H1 (cell line): Measurements from ENCODE around the gene RERE. TPM values are rescaled to one million over a fixed set of nuclear protein-coding genes. Genes with fewer than 3 reads are reported as not detected.

ENCODE experiments used
- CTCF ChIA-PET: fragments of 300-600 bp; sonication (Branson Sonifier 250); formaldehyde crosslinking; loops from one replicate; lab custom pipeline; 2021; ENCODE audit not compliant: partially characterized antibody; lab: Charles Lee
- POLR2A ChIA-PET: fragments of 300-600 bp; sonication (Branson Sonifier 250); formaldehyde crosslinking; loops from one replicate; lab custom pipeline; 2021; ENCODE audit warnings: inconsistent platforms; ENCODE audit not compliant: partially characterized antibody; lab: Charles Lee
- DNase-seq, 2 experiments: peaks; one replicate each; pipeline versions ENCODE4 v3.0.0 to v3.0.0-alpha.2; 2010 to 2022; ENCODE audit warnings: low spot score in 2 of 2, low read depth in 1 of 2, mixed read lengths in 1 of 2
- FAIRE-seq: peaks from 2 replicates; lab custom pipeline; 2011; peaks lifted over from hg19 to GRCh38; lab: Jason Lieb, UNC
- H2AFZ ChIP-seq: 2 replicates; pipeline ENCODE4 v1.8.1; 2012; ENCODE audit warnings: low read length, inconsistent platforms
- H2AK5ac ChIP-seq: 2 replicates; pipeline ENCODE4 v1.6.1; 2013; ENCODE audit warnings: low read depth, low read length
- H2BK120ac ChIP-seq: replicated peaks from 2 replicates; pipeline ENCODE3; 2013; ENCODE audit warnings: low read depth, low read length, inconsistent platforms
- H2BK12ac ChIP-seq: 2 replicates; pipeline ENCODE4 v1.6.1; 2013; ENCODE audit warnings: low read depth, low read length
- H2BK15ac ChIP-seq: 2 replicates; pipeline ENCODE4 v1.6.1; 2013; ENCODE audit warnings: low read length
- H2BK20ac ChIP-seq: 2 replicates; pipeline ENCODE4 v1.6.1; 2013; ENCODE audit warnings: low read length
- H2BK5ac ChIP-seq: 2 replicates; pipeline ENCODE4 v1.6.1; 2013; ENCODE audit warnings: low read depth, low read length
- H3K14ac ChIP-seq: 2 replicates; pipeline ENCODE4 v1.6.1; 2013; ENCODE audit warnings: inconsistent platforms; ENCODE audit not compliant: insufficient read length
- H3K18ac ChIP-seq: 2 replicates; pipeline ENCODE4 v1.6.1; 2013; ENCODE audit warnings: low read length; ENCODE audit errors: extremely low read depth
- H3K23ac ChIP-seq: 2 replicates; pipeline ENCODE4 v1.6.1; 2013; ENCODE audit warnings: inconsistent platforms; ENCODE audit not compliant: insufficient read length
- H3K23me2 ChIP-seq: 2 replicates; pipeline ENCODE4 v1.6.1; 2013; ENCODE audit warnings: low read depth, low read length
- H3K27ac ChIP-seq: 2 replicates; pipeline ENCODE4 v1.6.1; 2011; ENCODE audit warnings: low read depth, low read length, inconsistent platforms
- H3K27me3 ChIP-seq, 4 experiments: replicated peaks in 1 of 4; 1 replicate in 1 of 4; 2 replicates in 3 of 4; pipeline versions ENCODE4 v1.6.1 to v1.8.1; 2011 to 2013; ENCODE audit warnings: low read length in 3 of 4, mild to moderate bottlenecking in 3 of 4, inconsistent platforms in 2 of 4, mixed read lengths in 2 of 4, moderate library complexity in 1 of 4; ENCODE audit not compliant: control insufficient read depth in 3 of 4, insufficient read depth in 3 of 4; ENCODE audit errors: extremely low read depth in 1 of 4
- H3K36me3 ChIP-seq, 4 experiments: 2 replicates each; pipeline versions ENCODE4 v1.6.1 to v1.8.1; 2011 to 2013; ENCODE audit warnings: mild to moderate bottlenecking in 4 of 4, low read length in 3 of 4, moderate library complexity in 2 of 4, control low read depth in 1 of 4, inconsistent platforms in 1 of 4; ENCODE audit not compliant: insufficient read depth in 4 of 4, control insufficient read depth in 2 of 4
- H3K4ac ChIP-seq: replicated peaks from 2 replicates; pipeline ENCODE3; 2013; ENCODE audit warnings: low read length, low read depth, mixed read lengths, inconsistent platforms; ENCODE audit not compliant: insufficient read length
- H3K4me1 ChIP-seq, 4 experiments: replicated peaks in 1 of 4; 1 replicate in 1 of 4; 2 replicates in 3 of 4; pipeline versions ENCODE4 v1.6.1 to v1.8.1; 2011 to 2013; ENCODE audit warnings: low read length in 3 of 4, inconsistent platforms in 2 of 4, mixed read lengths in 1 of 4; ENCODE audit not compliant: insufficient read depth in 4 of 4, control insufficient read depth in 3 of 4
- H3K4me2 ChIP-seq, 2 experiments: 2 replicates each; pipeline versions ENCODE4 v1.6.1 to v1.8.1; 2011 to 2013; ENCODE audit warnings: low read depth in 2 of 2, low read length in 2 of 2, control low read depth in 1 of 2, inconsistent platforms in 1 of 2, mild to moderate bottlenecking in 1 of 2; ENCODE audit not compliant: insufficient read depth in 1 of 2
- H3K4me3 ChIP-seq, 4 experiments: fragments of 200-600, 300-600 bp in 1 of 4; sonication (generic), shearing (Covaris generic), sonication (Bioruptor Twin) in 1 of 4; 2 replicates each; pipeline versions ENCODE4 v1.5.1 to v1.8.1; 2011 to 2016; ENCODE audit warnings: low read length in 4 of 4, low read depth in 3 of 4, control low read depth in 2 of 4, inconsistent platforms in 2 of 4, mild to moderate bottlenecking in 2 of 4, mixed read lengths in 1 of 4, moderate library complexity in 1 of 4; ENCODE audit not compliant: insufficient read depth in 2 of 4; ENCODE audit errors: extremely low read depth in 1 of 4
- H3K56ac ChIP-seq: replicated peaks from 2 replicates; pipeline ENCODE3; 2013; ENCODE audit warnings: low read depth, mild to moderate bottlenecking, mixed read lengths, low read length, inconsistent platforms; ENCODE audit not compliant: insufficient read length
- H3K79me1 ChIP-seq: 2 replicates; pipeline ENCODE4 v1.6.1; 2013; ENCODE audit warnings: low read depth, low read length, control low read depth
- H3K79me2 ChIP-seq, 2 experiments: 2 replicates each; pipeline versions ENCODE4 v1.6.1 to v1.8.1; 2012 to 2013; ENCODE audit warnings: low read length in 2 of 2, mild to moderate bottlenecking in 2 of 2, inconsistent platforms in 1 of 2; ENCODE audit not compliant: insufficient read depth in 2 of 2, control insufficient read depth in 1 of 2
- H3K9ac ChIP-seq, 4 experiments: replicated peaks in 1 of 4; 1 replicate in 1 of 4; 2 replicates in 3 of 4; pipeline versions ENCODE4 v1.6.1 to v1.8.1; 2011 to 2013; ENCODE audit warnings: low read depth in 3 of 4, low read length in 3 of 4, control low read depth in 2 of 4, mild to moderate bottlenecking in 2 of 4, moderate library complexity in 2 of 4, inconsistent platforms in 1 of 4; ENCODE audit errors: extremely low read depth in 1 of 4
- H3K9me3 ChIP-seq, 2 experiments: 2 replicates each; pipeline versions ENCODE4 v1.6.1 to v1.8.1; 2012 to 2013; ENCODE audit warnings: mild to moderate bottlenecking in 2 of 2, moderate library complexity in 2 of 2, control low read depth in 1 of 2, inconsistent platforms in 1 of 2, low read depth in 1 of 2, low read length in 1 of 2, mixed read lengths in 1 of 2; ENCODE audit not compliant: insufficient read depth in 2 of 2
- H4K20me1 ChIP-seq, 2 experiments: replicated peaks in 1 of 2; 2 replicates each; pipeline versions ENCODE3 to v1.8.1; 2011 to 2013; ENCODE audit warnings: inconsistent platforms in 2 of 2, low read length in 2 of 2, mild to moderate bottlenecking in 1 of 2; ENCODE audit not compliant: insufficient read depth in 2 of 2, control insufficient read depth in 1 of 2
- H4K5ac ChIP-seq: 2 replicates; pipeline ENCODE4 v1.6.1; 2013; ENCODE audit warnings: low read length, low read depth, mixed read lengths, inconsistent platforms; ENCODE audit not compliant: insufficient read length
- H4K8ac ChIP-seq: 2 replicates; pipeline ENCODE4 v1.8.0; 2013; ENCODE audit warnings: mild to moderate bottlenecking, moderate library complexity, low read length, inconsistent platforms; ENCODE audit not compliant: insufficient read depth; ENCODE audit errors: extremely low read depth
- H4K91ac ChIP-seq: replicated peaks from 2 replicates; pipeline ENCODE3; 2013; ENCODE audit warnings: low read length, mixed read lengths, inconsistent platforms; ENCODE audit not compliant: insufficient read length
- EP300 ChIP-seq, 2 experiments: IDR thresholded peaks; 1 replicate in 1 of 2; 2 replicates in 1 of 2; pipeline ENCODE4 v1.6.1; 2011 to 2012; ENCODE audit warnings: low read depth in 2 of 2, low read length in 2 of 2, mild to moderate bottlenecking in 2 of 2, borderline replicate concordance in 1 of 2, inconsistent platforms in 1 of 2, moderate library complexity in 1 of 2
- RBBP5 ChIP-seq: IDR thresholded peaks from 2 replicates; pipeline ENCODE4 v1.7.1; 2012; ENCODE audit warnings: low read depth, mild to moderate bottlenecking, inconsistent platforms, low read length, moderate library complexity, borderline replicate concordance
- TAF7 ChIP-seq: optimal IDR thresholded peaks from 2 replicates; pipeline ENCODE3; 2011; ENCODE audit warnings: low read depth, mild to moderate bottlenecking, inconsistent platforms, low read length, moderate library complexity, borderline replicate concordance
- TCF12 ChIP-seq: IDR thresholded peaks from 2 replicates; pipeline ENCODE4 v1.6.1; 2011; ENCODE audit warnings: low read depth, mild to moderate bottlenecking, low read length
- USF2 ChIP-seq: IDR thresholded peaks from 2 replicates; pipeline ENCODE4 v1.6.1; 2011; ENCODE audit warnings: low read length, improper control_type of control experiment
- ZNF274 ChIP-seq: IDR thresholded peaks from 2 replicates; pipeline ENCODE4 v1.7.0; 2012; ENCODE audit warnings: low read length, borderline replicate concordance; ENCODE audit errors: extremely low read depth
- WGBS, 2 experiments: shearing (Covaris generic) in 1 of 2; methylation state at CpG; one replicate each; pipeline versions ENCODE4 v1.1.6 to v1.1.7; 2013 to 2015; ENCODE audit warnings: low lambda C conversion rate in 2 of 2, mixed read lengths in 2 of 2, inconsistent platforms in 1 of 2, low coverage in 1 of 2, missing lambda C conversion rate in 1 of 2; ENCODE audit not compliant: insufficient replicate concordance in 2 of 2, insufficient coverage in 1 of 2, insufficient read length in 1 of 2; ENCODE audit errors: extremely low coverage in 1 of 2, missing lambda C conversion rate in 1 of 2; 5-methylcytosine and 5-hydroxymethylcytosine counted together
- polyA plus RNA-seq, 7 experiments: library from polyadenylated mRNA; depleted of rRNA in 3 of 7; stranded (reverse) in 5 of 7; unstranded in 2 of 7; fragments of >200 nt in 5 of 7; fragments of 200-250 nt in 2 of 7; gene quantifications; 1 replicate in 5 of 7; 2 replicates in 1 of 7; 4 replicates in 1 of 7; pipeline versions ENCODE4 v1.2.1 to v1.2.3, GENCODE V29; 2011 to 2013; ENCODE audit warnings: missing spikeins in 2 of 7, mixed read lengths in 2 of 7
- total RNA-seq: library from RNA; stranded (reverse); fragmentation: NEBNext Ultra II Directional; extraction: Animal tissue kit (Norgen Biotek cat#: 25700); gene quantifications from 2 replicates; pipeline ENCODE4 v1.2.1, GENCODE V29; 2021
- TF ChIP-seq, protein P1 (sequence below), 3 experiments: IDR thresholded peaks; 1 replicate in 2 of 3; 2 replicates in 1 of 3; pipeline versions ENCODE4 v1.5.1 to v1.6.1; 2011; ENCODE audit warnings: low read length in 3 of 3, mild to moderate bottlenecking in 3 of 3, inconsistent platforms in 2 of 3, low read depth in 1 of 3, moderate library complexity in 1 of 3; ENCODE audit not compliant: insufficient read depth in 1 of 3; ENCODE audit errors: control extremely low read depth in 1 of 3

Gene RERE
- total and polyA plus RNA-seq, 2 of the 8 experiments (the other 6 are each of a cell fraction or from before 2014, with no cell fraction given), result 15.3 to 142 TPM

GRCh38 chr1:8747879-8748825 is 69.3 kb downstream of the RERE start:
- Histone ChIP-seq H3K18ac (no peak overlapping the region), H3K23ac (no peak overlapping the region), H3K36me3 (no peaks in the 10 kb centered on the region), H4K5ac (no peak overlapping the region), H3K27ac (no peak overlapping the region), H3K4me1 (no peaks in the 10 kb centered on the region; a peak in 1 of 7 replicates), H3K79me1 (peaks cover 7% of the 10 kb centered on the region), H4K20me1 (peaks cover 0 to 5% of the 10 kb centered on the region in 2 experiments), H3K79me2 (peaks cover 0 to 60% of the 10 kb centered on the region in 2 experiments; a peak in 2 of 4 replicates), H3K9me3 (no peaks in the 10 kb centered on the region), H3K14ac (no peak overlapping the region), H2BK15ac (no peak overlapping the region), H3K23me2 (no peaks in the 10 kb centered on the region), H4K91ac (no peak overlapping the region), H2BK5ac (no peak overlapping the region), H4K8ac (no peak overlapping the region), H2BK12ac (no peak overlapping the region), H2AFZ (no peak overlapping the region), H3K27me3 (no peaks in the 10 kb centered on the region), H2BK20ac (no peak overlapping the region), H3K56ac (no peak overlapping the region), H3K9ac (no peak overlapping the region), H3K4me3 (no peak overlapping the region), H3K4ac (no peak overlapping the region), H3K4me2 (no peak overlapping the region), H2BK120ac (no peak overlapping the region), H2AK5ac (no peak overlapping the region)
- FAIRE-seq (no peak), DNase-seq (no peak)
- whole genome bisulfite sequencing, 2 experiments, result 90% methylated on average over 15 of the region's 15 CpGs; no CpG with 5 or more reads in 1 of the 2 experiments
- ChIA-PET POLR2A (interaction anchor here (1.1 to 3.5 kb wide), 3 partner anchors 10 to 17 kb away, joined by 3 to 9 read pairs (median 4); no protein-coding TSS in a partner anchor), CTCF (interaction anchor here (0.8 to 3.3 kb wide), 11 partner anchors 9 to 238 kb away, joined by 3 to 18 read pairs (median 4); no protein-coding TSS in a partner anchor)
- TF ChIP-seq ZNF274, result no peak
- no peak for TF ChIP-seq EP300 (IDR thresholded peaks at IDR 0.05; ENCODE audit: borderline replicate concordance in 1 of 2, low read depth in 2 of 2, low read length in 2 of 2)
- no peak for TF ChIP-seq TCF12
- TF ChIP-seq TAF7, result no peak
- TF ChIP-seq RBBP5, result no peak
- TF ChIP-seq USF2, result no peak
- TF ChIP-seq, protein P1, sequence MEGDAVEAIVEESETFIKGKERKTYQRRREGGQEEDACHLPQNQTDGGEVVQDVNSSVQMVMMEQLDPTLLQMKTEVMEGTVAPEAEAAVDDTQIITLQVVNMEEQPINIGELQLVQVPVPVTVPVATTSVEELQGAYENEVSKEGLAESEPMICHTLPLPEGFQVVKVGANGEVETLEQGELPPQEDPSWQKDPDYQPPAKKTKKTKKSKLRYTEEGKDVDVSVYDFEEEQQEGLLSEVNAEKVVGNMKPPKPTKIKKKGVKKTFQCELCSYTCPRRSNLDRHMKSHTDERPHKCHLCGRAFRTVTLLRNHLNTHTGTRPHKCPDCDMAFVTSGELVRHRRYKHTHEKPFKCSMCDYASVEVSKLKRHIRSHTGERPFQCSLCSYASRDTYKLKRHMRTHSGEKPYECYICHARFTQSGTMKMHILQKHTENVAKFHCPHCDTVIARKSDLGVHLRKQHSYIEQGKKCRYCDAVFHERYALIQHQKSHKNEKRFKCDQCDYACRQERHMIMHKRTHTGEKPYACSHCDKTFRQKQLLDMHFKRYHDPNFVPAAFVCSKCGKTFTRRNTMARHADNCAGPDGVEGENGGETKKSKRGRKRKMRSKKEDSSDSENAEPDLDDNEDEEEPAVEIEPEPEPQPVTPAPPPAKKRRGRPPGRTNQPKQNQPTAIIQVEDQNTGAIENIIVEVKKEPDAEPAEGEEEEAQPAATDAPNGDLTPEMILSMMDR (IDR thresholded peaks at IDR 0.05; ENCODE audit: control extremely low read depth in 1 of 3, insufficient read depth in 1 of 3, low read depth in 1 of 3, low read length in 3 of 3), result no peak
